ENCODE measurements around the gene PLA2G1B.
"Not testable (repeated sequence)": the region's sequence is repeated elsewhere in the genome, so short reads cannot be mapped to it uniquely, and the experiment has no call there.

GRCh38 chr12:120336392-120336791 is 8.8 kb upstream of the PLA2G1B start:
- TF ChIP-seq CTCF (conservative IDR thresholded peaks at IDR 0.05; ENCODE audit: low read depth, low read length); EZH2 (IDR thresholded peaks at IDR 0.05; ENCODE audit: borderline replicate concordance, low read depth, low read length, poor library complexity, severe bottlenecking): not testable (repeated sequence)

Measured in A673 (cell line).